ENCODE measurements around the gene PSMD11. TPM values are rescaled to one million over a fixed set of nuclear protein-coding genes. Genes with fewer than 3 reads are reported as not detected.

Gene PSMD11
- total RNA-seq, 2 experiments from 2014 or later: 161 to 162 TPM

DNA sequence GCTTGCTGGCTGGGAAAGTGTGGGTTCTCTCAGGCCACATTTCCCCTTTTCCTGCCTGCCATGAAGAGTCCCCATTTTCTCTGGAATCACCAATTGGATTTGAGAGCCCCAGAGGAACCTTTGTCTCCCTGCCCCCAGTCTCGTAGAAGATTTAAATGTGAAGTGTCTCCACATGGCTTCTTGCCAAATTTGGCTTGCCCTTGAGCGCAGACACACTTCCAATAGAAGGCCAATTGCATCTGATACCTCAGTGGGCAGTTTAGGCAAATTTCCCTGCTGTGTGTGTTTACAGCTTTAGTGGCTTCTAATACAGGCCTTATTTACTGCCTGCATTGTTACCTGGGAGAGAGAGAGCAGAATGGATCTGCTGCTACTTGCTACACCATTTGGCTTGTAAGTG, 72.1 kb downstream of the PSMD11 start:
- ChIA-PET CTCF (interaction anchor here (1.0 to 3.1 kb wide), 2 partner anchors 25 to 54 kb away, joined by 3 to 13 read pairs; no protein-coding TSS in a partner anchor), POLR2A (interaction anchor here (2.6 kb wide), 1 partner anchor 29 kb away, joined by 11 read pairs; the partner anchor contains the start of gene CDK5R1)
- Mint-ChIP-seq H3K4me1 (ENCODE audit: low read depth) (peaks cover 58% of the 10 kb centered on the region), H3K36me3 (no peaks in the 10 kb centered on the region), H3K27ac (peak overlapping the region; percentile 6), H3K27me3 (no peaks in the 10 kb centered on the region), H3K9me3 (no peaks in the 10 kb centered on the region), H3K4me3 (no peak overlapping the region)
- intact Hi-C loops (cut with micrococcal nuclease): no loop called here
- no peak for DNase-seq

DNA sequence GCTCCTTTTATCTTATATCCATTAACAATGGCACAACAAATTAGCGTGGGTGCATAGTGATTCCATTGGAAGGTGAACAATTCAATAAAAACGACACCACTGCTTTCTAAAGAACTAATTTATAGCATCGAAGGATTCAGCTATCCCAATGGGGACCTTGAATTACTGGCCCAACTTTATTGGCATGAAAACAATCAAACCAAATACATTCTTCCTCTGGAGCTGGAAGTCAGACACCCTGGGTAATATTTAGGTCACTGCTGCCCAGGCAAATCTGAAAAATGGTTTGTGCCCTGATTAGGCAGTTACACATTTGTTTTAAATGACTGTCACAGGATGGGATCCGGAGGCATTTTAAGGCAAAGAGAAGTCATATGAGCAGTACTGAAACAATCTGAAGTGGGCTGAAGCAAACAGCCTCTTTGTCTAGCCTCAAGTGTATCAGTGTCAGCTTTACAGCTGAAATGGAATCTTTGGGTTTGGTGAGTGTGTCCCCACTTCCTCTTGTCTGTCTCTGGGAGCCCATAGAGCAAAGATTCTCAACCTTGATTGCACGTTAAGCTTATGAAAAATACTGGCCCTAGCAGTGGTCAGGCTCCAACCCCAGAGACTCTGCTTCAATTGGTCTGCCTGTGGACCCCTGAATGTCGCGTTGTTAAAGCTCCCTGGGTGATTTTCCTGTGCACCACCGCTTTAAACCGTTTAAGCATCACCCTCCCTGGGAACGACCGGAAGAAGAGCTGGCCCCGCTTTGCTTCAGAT, 72.8 kb downstream of the PSMD11 start:
- H3K36me3 Mint-ChIP-seq: no peaks in the 10 kb centered on the region
- ChIA-PET CTCF (interaction anchor here (1.0 to 3.1 kb wide), 2 partner anchors 26 to 55 kb away, joined by 3 to 13 read pairs; no protein-coding TSS in a partner anchor), POLR2A (interaction anchor here (1.2 to 2.6 kb wide), 2 partner anchors 26 to 30 kb away, joined by 5 to 11 read pairs; partner anchors contain the start of gene CDK5R1)
- peak overlapping the region; percentile 66 for H3K27ac Mint-ChIP-seq
- H3K4me3 Mint-ChIP-seq: peak overlapping the region; percentile 30
- no peaks in the 10 kb centered on the region for H3K9me3 Mint-ChIP-seq
- peaks cover 58% of the 10 kb centered on the region for H3K4me1 Mint-ChIP-seq (ENCODE audit: low read depth)
- H3K27me3 Mint-ChIP-seq: no peaks in the 10 kb centered on the region
- intact Hi-C loops (cut with micrococcal nuclease): loop anchor here (1.0 kb wide), 1 partner anchor 14 kb away; no protein-coding TSS in a partner anchor
- DNase-seq: no peak

DNA sequence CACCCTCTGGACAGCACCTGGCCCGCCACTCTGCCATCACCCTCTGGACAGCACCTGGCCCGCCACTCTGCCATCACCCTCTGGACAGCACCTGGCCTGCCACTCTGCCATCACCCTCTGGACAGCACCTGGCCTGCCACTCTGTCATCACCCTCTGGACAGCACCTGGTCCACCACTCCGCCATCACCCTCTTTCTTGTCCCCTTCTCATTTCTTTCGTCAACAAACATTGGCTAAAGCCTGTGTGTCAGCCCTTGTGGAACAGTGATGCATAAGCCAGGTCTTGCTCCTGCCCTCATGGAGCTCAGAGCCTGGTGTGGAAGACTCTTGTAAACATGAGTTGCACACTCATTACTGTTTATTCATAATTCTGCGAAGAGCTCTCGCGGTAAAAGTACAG, 73.7 kb downstream of the PSMD11 start:
- peak overlapping the region; percentile 35 for H3K27ac Mint-ChIP-seq
- H3K4me3 Mint-ChIP-seq: no peak overlapping the region
- no peaks in the 10 kb centered on the region for H3K27me3 Mint-ChIP-seq
- ChIA-PET CTCF (interaction anchor here (0.6 to 3.1 kb wide), 4 partner anchors 26 to 56 kb away, joined by 3 to 13 read pairs (median 7); partner anchors contain the start of gene CDK5R1), POLR2A (interaction anchor here (1.2 to 2.6 kb wide), 2 partner anchors 27 to 31 kb away, joined by 5 to 11 read pairs; partner anchors contain the start of gene CDK5R1)
- DNase-seq: no peak
- no peaks in the 10 kb centered on the region for H3K36me3 Mint-ChIP-seq
- intact Hi-C loops (cut with micrococcal nuclease): loop anchor here (1.0 kb wide), 1 partner anchor 15 kb away; no protein-coding TSS in a partner anchor
- H3K4me1 Mint-ChIP-seq (ENCODE audit: low read depth): peaks cover 67% of the 10 kb centered on the region
- no peaks in the 10 kb centered on the region for H3K9me3 Mint-ChIP-seq

DNA sequence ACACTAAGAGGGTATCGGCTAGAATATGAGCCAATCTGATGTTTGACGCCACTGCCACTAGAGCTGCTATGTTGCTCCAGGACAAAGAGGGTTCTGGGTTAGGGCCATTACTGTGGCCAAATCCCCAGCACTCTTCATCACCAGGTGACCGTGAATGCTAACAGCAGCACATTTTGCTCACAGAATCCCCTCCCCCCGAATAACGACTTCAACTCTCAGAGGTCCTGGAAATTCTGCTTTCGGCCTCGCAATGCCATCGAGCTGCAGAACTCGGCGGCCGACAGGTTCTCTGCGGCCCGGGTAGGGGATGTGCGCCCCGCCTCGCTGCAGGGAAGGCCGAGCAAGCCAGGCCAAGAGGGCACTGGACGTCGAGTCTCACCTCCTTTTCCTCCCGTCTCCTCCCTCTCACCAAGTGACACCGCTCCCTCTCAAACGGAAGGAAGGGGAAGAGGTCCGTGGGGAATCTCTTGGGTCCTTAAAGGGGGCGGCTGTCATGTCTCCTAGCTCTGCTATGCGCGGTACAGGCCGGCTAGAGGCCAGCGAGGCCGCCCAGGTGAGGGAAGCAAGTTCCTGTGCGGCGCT, 74.4 kb downstream of the PSMD11 start:
- peak overlapping the region; percentile 55 for H3K4me3 Mint-ChIP-seq
- CTCF ChIA-PET: interaction anchor here (0.6 to 3.1 kb wide), 4 partner anchors 27 to 57 kb away, joined by 3 to 13 read pairs (median 7); partner anchors contain the start of gene CDK5R1
- POLR2A ChIA-PET: interaction anchor here (2.0 to 2.6 kb wide), 2 partner anchors 31 to 32 kb away, joined by 8 to 11 read pairs; partner anchors contain the start of gene CDK5R1
- no peak for DNase-seq
- peaks cover 70% of the 10 kb centered on the region for H3K4me1 Mint-ChIP-seq (ENCODE audit: low read depth)
- peak overlapping the region; percentile 59 for H3K27ac Mint-ChIP-seq
- H3K9me3 Mint-ChIP-seq: no peaks in the 10 kb centered on the region
- no peaks in the 10 kb centered on the region for H3K36me3 Mint-ChIP-seq
- no peaks in the 10 kb centered on the region for H3K27me3 Mint-ChIP-seq
- intact Hi-C loops (cut with micrococcal nuclease): no loop called here

DNA sequence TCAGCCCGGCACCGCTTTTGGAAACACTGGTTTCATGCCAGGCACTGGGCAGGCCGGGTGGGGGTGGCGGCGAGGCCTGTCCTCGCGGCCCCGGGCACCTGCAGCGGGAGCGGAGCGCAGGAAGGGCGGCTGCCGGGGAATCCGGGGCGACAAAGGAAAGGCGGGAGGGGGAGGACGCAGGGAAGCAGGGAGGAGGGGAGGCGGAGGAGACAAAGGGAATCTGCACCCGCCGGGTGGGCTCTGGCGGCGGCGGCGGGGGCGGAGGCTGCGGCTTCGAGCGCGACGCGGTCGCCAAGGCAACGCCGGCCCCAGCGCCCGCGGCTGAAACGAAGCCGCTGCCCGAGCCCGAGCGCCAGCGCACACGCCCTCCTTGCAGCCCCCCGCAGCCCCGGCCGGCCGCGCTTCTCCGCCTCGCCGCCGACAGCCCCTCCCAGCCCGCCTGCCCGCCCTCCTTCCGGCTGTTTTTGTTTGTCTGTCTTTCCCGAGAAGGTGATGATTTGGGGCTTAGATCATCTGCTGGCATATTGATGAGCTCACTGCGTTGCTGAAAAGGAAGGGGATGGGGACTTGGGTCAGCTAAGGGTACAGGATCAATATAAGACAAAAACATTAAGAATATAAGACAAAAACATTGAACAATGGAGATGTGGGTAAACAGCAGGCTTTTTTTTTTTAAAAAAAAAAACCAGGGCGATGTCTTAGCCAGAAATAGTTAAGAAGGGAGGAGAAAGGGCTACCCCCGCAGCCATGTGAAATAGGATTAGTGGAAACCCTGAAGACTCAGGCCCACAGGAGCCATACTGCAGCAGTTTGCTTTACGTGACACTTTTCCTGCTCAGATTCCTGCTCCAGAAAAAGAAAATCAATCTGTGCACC, 75.2 kb downstream of the PSMD11 start:
- intact Hi-C loops (cut with micrococcal nuclease): loop anchor here (5.0 to 10.0 kb wide), 4 partner anchors 85 to 395 kb away; partner anchors contain the start of gene ZNF207
- POLR2A ChIA-PET: interaction anchor here (1.0 to 2.0 kb wide), 3 partner anchors 16 to 33 kb away, joined by 3 to 8 read pairs (median 4); partner anchors contain the start of gene CDK5R1

DNA sequence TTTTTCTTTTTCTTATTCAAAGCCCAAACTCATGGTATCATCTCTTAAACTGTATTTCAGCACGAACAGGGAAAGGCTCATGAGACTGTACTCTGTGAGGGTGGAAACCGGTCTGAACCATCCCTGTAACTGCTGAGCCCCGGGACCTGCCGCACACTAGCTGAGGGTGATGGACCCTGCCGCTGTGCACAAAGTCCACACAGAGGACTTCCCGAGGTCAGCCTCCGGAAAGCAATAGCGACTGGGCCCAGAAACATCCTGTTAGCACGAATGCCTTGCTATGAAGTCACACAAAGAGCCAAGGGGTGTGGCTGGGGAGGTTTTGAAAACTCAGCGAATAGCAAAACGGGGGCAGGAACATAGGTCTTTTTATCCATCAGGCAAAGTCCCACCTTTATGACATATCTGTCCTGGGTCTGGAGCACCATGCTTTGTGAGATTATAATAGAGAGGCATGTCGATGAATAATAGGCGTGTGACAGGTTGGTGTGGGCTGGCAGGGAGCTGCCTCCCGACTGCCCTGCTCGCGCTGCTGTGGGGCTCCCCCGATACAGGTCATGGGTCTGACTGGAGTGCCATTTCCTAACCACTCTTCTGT, 75.9 kb downstream of the PSMD11 start:
- intact Hi-C loops (cut with micrococcal nuclease): loop anchor here (5.0 to 10.0 kb wide), 4 partner anchors 85 to 395 kb away; partner anchors contain the start of gene ZNF207
- no peaks in the 10 kb centered on the region for H3K27me3 Mint-ChIP-seq
- peak overlapping the region; percentile 90 for H3K27ac Mint-ChIP-seq
- H3K9me3 Mint-ChIP-seq: no peaks in the 10 kb centered on the region
- H3K4me3 Mint-ChIP-seq: peak overlapping the region; percentile 79
- H3K36me3 Mint-ChIP-seq: no peaks in the 10 kb centered on the region
- ChIA-PET POLR2A (interaction anchor here (0.7 to 2.0 kb wide), 4 partner anchors 16 to 44 kb away, joined by 3 to 8 read pairs (median 4); partner anchors contain the start of gene CDK5R1), CTCF (interaction anchor here (0.6 to 2.5 kb wide), 4 partner anchors 13 to 76 kb away, joined by 3 to 11 read pairs (median 4); partner anchors contain the start of genes CDK5R1 and PSMD11)
- DNase-seq: peak; percentile 80
- peaks cover 83% of the 10 kb centered on the region for H3K4me1 Mint-ChIP-seq (ENCODE audit: low read depth)

More for the DNA sequence above, 75.2 kb downstream of the PSMD11 start:
- CTCF ChIA-PET: interaction anchor here (0.6 to 3.1 kb wide), 4 partner anchors 12 to 58 kb away, joined by 3 to 13 read pairs (median 8); partner anchors contain the start of gene CDK5R1
- DNase-seq: peak; percentile 87
- H3K4me3 Mint-ChIP-seq: peak overlapping the region; percentile 79
- peak overlapping the region; percentile 90 for H3K27ac Mint-ChIP-seq
- no peaks in the 10 kb centered on the region for H3K9me3 Mint-ChIP-seq
- H3K4me1 Mint-ChIP-seq (ENCODE audit: low read depth): peaks cover 78% of the 10 kb centered on the region
- H3K36me3 Mint-ChIP-seq: no peaks in the 10 kb centered on the region
- H3K27me3 Mint-ChIP-seq: no peaks in the 10 kb centered on the region

DNA sequence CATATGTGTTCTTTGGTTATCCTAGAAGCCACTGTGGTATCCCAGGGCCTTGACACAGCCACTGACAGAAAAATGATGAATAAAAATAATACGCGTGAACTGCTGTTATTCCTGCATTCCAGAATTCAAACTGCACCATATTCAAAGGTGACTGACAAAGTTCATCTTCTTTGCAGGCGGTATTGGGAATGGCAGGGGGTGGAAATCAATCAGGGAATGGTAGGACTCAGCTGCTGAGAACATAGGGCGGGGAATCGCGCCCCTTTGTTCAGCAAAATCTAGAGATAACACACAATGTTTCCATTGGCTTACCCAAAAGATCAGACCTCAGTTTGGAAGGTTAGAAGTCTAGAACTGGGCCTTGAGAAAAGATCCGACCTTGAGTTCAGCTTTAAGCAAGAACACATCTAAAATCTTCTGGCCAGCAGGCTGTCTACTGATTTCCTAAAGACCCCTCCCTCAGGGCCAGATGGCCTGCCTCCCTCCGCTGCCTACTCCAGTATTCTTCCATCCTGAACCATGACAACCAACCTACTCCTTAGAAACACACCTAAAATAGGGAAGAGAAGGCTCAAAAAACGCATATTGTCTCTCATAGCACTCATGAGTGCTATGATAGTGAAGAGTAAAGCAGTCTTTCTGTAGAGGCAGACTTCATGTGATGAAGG, 76.6 kb downstream of the PSMD11 start:
- H3K4me1 Mint-ChIP-seq (ENCODE audit: low read depth): peaks cover 76% of the 10 kb centered on the region
- no peaks in the 10 kb centered on the region for H3K9me3 Mint-ChIP-seq
- no peaks in the 10 kb centered on the region for H3K36me3 Mint-ChIP-seq
- H3K27me3 Mint-ChIP-seq: no peaks in the 10 kb centered on the region
- ChIA-PET POLR2A (interaction anchor here (0.7 to 2.0 kb wide), 2 partner anchors 34 to 43 kb away, joined by 3 to 8 read pairs; partner anchors contain the start of gene CDK5R1), CTCF (interaction anchor here (0.8 kb wide), 1 partner anchor 76 kb away, joined by 3 read pairs; the partner anchor contains the start of gene PSMD11)
- DNase-seq: no peak
- intact Hi-C loops (cut with micrococcal nuclease): loop anchor here (5.0 to 10.0 kb wide), 4 partner anchors 84 to 394 kb away; partner anchors contain the start of gene ZNF207
- no peak overlapping the region for H3K4me3 Mint-ChIP-seq
- peak overlapping the region; percentile 90 for H3K27ac Mint-ChIP-seq

DNA sequence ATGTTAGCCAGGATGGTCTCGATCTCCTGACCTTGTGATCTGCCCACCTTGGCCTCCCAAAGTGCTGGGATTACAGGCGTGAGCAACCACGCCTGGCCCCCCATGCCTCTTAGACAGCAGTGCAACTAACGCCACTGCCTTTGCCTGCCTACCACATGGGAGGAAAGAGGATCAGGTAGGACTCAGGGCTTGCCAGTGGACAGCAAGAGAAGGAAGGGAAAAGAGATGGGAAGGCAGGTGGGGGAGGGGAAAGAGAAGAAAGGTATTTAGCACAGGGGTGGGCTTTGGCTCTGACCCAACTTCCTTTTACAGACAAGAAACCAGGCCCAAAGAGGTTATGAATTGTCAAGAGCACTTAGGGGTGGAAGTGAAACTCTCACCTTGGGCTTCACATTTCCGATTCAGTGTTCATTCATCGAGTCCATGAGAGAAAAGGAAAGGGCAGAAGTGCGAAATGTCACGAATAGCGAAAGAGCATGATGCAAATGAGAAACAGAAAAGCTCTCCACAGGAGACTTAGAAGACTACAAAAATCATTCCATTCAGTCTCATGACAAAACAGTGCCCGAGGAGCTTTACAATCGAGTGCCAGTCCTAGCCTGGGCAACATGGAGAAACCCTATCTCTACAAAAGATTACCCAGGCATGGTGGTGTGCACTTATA, 78.8 kb downstream of the PSMD11 start:
- H3K9me3 Mint-ChIP-seq: no peaks in the 10 kb centered on the region
- POLR2A ChIA-PET: interaction anchor here (0.6 to 3.7 kb wide), 9 partner anchors 8 to 61 kb away, joined by 3 to 38 read pairs (median 6); partner anchors contain the start of gene CDK5R1
- intact Hi-C loops (cut with micrococcal nuclease): loop anchor here (1.0 to 10.0 kb wide), 10 partner anchors 20 to 392 kb away; partner anchors contain the start of genes MYO1D and ZNF207
- peak overlapping the region; percentile 98 for H3K27ac Mint-ChIP-seq
- no peaks in the 10 kb centered on the region for H3K36me3 Mint-ChIP-seq
- H3K4me3 Mint-ChIP-seq: peak overlapping the region; percentile 3
- CTCF ChIA-PET: interaction anchor here (0.6 to 2.0 kb wide), 8 partner anchors 19 to 354 kb away, joined by 3 to 9 read pairs (median 4); partner anchors contain the start of gene PSMD11
- no peaks in the 10 kb centered on the region for H3K27me3 Mint-ChIP-seq
- DNase-seq: peak; percentile 72
- peaks cover 60% of the 10 kb centered on the region for H3K4me1 Mint-ChIP-seq (ENCODE audit: low read depth)

DNA sequence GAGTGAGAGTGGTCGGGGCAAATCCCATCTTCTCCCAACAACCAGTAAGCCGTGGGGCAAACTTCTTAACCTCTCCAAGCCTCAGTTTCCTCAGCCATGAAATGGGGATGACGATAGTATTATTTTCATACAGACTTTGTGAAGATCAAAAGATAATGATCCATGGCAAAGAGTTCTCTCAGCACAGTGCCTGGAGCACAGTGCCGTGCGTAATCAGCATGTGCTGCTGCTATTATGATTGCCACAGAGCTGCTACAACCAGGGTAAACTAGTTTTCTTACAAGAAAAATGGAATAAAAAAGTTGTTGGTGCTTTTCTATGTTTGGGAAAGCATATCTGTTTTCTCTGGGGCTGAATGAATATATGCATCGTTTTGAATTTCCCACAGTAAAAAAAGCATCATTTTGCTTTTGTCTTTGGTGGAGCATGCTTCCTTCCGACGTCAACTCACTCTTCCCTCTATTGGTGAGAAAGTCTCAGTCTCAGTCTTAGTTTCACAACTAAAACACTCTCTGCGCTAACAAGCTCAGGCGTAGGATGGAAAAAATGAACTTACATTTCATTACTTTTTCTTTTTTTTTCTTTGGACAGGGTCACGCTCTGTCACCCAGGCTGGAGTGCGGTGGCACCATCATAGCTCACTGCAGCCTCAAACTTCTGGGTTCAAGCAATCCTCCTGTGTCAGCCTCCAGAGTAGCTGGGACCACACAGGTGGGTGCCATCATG, 79.7 kb downstream of the PSMD11 start:
- CTCF ChIA-PET: interaction anchor here (0.6 to 2.3 kb wide), 12 partner anchors 20 to 386 kb away, joined by 3 to 11 read pairs (median 4); partner anchors contain the start of genes CDK5R1 and PSMD11
- H3K36me3 Mint-ChIP-seq: no peaks in the 10 kb centered on the region
- H3K9me3 Mint-ChIP-seq: no peaks in the 10 kb centered on the region
- peak overlapping the region; percentile 57 for H3K4me3 Mint-ChIP-seq
- peak overlapping the region; percentile 98 for H3K27ac Mint-ChIP-seq
- intact Hi-C loops (cut with micrococcal nuclease): loop anchor here (1.0 to 10.0 kb wide), 13 partner anchors 12 to 391 kb away; partner anchors contain the start of genes MYO1D, PSMD11 and ZNF207
- POLR2A ChIA-PET: interaction anchor here (0.6 to 3.7 kb wide), 11 partner anchors 8 to 353 kb away, joined by 3 to 38 read pairs (median 5); partner anchors contain the start of genes CDK5R1 and MYO1D
- peak; percentile 72 for DNase-seq
- H3K4me1 Mint-ChIP-seq (ENCODE audit: low read depth): peaks cover 60% of the 10 kb centered on the region
- H3K27me3 Mint-ChIP-seq: no peaks in the 10 kb centered on the region

Measured in activated CD4-positive, alpha-beta memory T cell treated with anti-CD3 and anti-CD28 coated beads for 36 hours (primary cell).